HFF-Myc (cell line): ENCODE results near the gene VTI1A.

ENCODE experiments used
- DNase-seq: peaks from one replicate; pipeline ENCODE4 v3.0.0-alpha.2; 2011; ENCODE audit warnings: low read depth; ENCODE audit errors: extremely low read depth
- H3K4me3 ChIP-seq: replicated peaks from 2 replicates; pipeline ENCODE4 v1.5.1; 2011; ENCODE audit warnings: low read depth, mild to moderate bottlenecking, control low read depth, low read length
- TF ChIP-seq, protein P1 (sequence below): IDR thresholded peaks from 2 replicates; pipeline ENCODE4 v1.5.1; 2012; ENCODE audit warnings: mild to moderate bottlenecking, low read depth, low read length, control low read depth; ENCODE audit errors: missing control alignments

VTI1A gene

DNA sequence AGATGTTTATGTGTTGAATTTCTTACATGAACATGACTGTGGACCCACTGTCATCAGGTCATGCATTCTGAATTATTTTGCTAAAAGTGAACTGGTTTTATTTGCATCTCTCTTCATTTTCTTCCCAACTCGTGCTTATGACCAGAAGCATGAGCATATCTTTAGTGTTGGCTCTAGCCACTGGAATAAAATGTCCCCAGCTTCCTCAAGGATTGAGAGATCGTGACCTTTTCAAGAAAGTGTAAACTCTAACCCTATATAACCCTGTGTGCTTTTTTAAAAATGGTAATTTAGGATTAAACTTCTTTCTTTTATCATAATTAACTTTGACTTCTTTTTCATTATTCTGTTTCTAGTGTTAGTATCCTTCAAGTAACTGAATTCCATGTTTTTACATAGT, 55.5 kb downstream of the VTI1A start:
- no peak overlapping the region for H3K4me3 ChIP-seq
- no peak for DNase-seq
- TF ChIP-seq, protein P1, sequence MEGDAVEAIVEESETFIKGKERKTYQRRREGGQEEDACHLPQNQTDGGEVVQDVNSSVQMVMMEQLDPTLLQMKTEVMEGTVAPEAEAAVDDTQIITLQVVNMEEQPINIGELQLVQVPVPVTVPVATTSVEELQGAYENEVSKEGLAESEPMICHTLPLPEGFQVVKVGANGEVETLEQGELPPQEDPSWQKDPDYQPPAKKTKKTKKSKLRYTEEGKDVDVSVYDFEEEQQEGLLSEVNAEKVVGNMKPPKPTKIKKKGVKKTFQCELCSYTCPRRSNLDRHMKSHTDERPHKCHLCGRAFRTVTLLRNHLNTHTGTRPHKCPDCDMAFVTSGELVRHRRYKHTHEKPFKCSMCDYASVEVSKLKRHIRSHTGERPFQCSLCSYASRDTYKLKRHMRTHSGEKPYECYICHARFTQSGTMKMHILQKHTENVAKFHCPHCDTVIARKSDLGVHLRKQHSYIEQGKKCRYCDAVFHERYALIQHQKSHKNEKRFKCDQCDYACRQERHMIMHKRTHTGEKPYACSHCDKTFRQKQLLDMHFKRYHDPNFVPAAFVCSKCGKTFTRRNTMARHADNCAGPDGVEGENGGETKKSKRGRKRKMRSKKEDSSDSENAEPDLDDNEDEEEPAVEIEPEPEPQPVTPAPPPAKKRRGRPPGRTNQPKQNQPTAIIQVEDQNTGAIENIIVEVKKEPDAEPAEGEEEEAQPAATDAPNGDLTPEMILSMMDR = no peak

DNA sequence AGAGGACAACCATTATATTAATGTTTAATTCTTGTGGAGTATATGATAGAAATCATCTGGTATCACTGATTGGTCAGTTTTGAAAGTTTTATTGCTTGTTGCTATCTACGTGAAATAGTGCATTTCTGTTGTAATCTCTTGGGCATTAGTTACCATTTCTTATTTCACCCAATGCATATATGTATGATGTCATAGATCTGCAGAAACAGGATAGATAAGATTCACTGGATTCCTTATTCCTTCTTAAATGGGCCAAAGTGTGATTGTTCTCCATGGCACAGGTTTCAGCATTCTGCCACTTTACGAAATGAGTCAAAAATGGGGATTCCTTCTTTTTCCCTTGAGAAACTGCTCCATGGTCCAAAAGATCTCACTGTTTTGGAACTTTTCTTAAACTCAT, 56.6 kb downstream of the VTI1A start:
- no peak for DNase-seq
- no peak overlapping the region for H3K4me3 ChIP-seq
- TF ChIP-seq, protein P1 = no peak

GRCh38 chr10:112507046-112507445, 60.0 kb downstream of the VTI1A start:
- no peak for DNase-seq
- TF ChIP-seq, protein P1 = no peak
- H3K4me3 ChIP-seq = no peak overlapping the region

DNA sequence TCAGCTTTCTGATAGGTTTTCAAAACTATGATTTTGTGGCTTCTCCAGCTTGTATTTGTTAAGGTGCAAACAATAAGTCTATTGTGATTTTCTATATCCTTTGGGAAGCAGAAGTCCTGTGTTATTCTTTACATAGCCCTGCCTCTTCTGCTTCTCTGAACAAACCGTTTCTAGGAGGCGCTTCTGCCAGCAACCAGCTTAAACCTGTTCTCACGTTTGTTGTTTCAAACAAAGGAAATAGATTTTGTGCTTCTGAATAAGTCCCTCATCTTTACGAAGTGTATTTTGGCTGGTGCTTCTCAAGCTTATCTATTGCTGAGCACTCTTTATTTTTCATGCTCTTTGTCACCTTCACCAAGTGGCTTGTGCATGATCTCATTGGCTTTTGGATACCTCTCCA, 61.0 kb downstream of the VTI1A start:
- no peak for DNase-seq
- TF ChIP-seq, protein P1 = no peak
- no peak overlapping the region for H3K4me3 ChIP-seq

- DNase-seq = no peak
- TF ChIP-seq, protein P1 = no peak
- no peak overlapping the region for H3K4me3 ChIP-seq
These were observed 62.7 kb downstream of the VTI1A start for GRCh38 chr10:112509558-112510291.

GRCh38 chr10:112510384-112510783, 63.4 kb downstream of the VTI1A start:
- TF ChIP-seq, protein P1 = no peak
- DNase-seq = no peak
- H3K4me3 ChIP-seq = no peak overlapping the region

DNA sequence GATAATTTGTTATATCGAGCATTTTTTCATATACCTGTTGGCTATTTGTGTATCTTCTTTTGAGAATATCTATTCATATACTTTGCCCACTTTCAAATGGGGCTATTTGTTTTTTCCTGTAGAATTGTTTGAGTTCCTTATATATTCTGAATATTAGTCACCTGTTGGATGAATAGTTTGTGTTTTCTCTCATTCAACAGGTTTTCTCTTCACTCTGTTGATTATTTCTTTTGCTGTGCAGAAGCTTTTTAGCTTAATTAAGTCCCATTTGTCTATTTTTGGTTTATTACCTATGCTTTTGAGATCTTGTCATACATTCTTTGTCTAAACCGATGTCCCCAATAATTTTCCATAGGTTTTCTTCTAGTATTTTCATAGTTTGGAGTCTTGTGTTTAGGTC, 65.3 kb downstream of the VTI1A start:
- DNase-seq = no peak
- TF ChIP-seq, protein P1 = no peak
- no peak overlapping the region for H3K4me3 ChIP-seq
